ENCODE results near the gene COL18A1.

The COL18A1 gene

DNA sequence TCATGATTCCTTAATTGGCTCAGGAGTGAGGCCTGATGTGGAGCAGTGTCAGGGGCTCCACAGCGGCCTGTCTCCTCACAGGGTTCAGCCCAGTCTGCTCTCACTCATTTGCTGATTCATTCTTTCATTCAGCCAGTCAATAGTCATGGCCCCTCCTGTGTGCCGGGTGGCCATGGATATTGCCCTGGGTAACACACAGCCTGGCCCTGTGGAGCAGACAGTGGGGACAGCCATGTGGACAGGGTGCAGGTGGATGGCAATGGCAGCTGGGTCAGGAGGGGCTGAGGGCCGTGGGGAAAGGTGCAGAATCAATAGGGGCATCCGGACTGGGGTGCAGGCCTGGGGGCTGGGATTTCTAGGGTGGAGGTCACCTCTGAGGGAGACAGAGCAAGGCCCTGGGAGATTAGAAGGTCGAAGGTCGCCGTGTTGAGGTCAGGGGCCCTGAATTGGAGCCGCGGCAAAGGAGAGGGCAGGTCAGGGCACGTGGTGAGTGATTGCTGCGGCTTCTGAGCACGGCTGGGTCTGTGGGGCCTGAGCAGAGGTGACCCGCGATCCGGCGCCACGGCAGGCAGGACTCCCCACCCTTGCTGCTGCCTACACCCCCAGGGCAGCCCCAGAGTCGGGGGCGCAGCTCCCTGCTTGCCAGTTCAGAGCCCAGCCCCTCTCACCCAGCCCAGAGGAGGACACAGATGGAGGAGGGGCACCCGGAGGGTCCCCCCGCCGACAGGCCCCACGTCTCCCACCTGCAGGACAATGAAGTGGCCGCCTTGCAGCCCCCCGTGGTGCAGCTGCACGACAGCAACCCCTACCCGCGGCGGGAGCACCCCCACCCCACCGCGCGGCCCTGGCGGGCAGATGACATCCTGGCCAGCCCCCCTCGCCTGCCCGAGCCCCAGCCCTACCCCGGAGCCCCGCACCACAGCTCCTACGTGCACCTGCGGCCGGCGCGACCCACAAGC is 103.9 kb downstream of the COL18A1 start:
- no peak overlapping the region for H3K4me2 ChIP-seq (ENCODE audit: low read depth, low read length, poor library complexity, severe bottlenecking)
- no peaks in the 10 kb centered on the region for H3K4me1 ChIP-seq (ENCODE audit: insufficient read depth, low read length, poor library complexity, severe bottlenecking)
- H3K4me3 ChIP-seq (ENCODE audit: low read length, poor library complexity, severe bottlenecking), result no peak overlapping the region
- H3K9me3 ChIP-seq (ENCODE audit: insufficient read depth, low read depth, low read length), result no peaks in the 10 kb centered on the region
- no peaks in the 10 kb centered on the region for H3K79me2 ChIP-seq (ENCODE audit: insufficient read depth, low read length)
- peaks cover 6% of the 10 kb centered on the region; the same call in 1 of the 2 replicates for H3K36me3 ChIP-seq (ENCODE audit: insufficient read depth, low read length)
- H4K20me1 ChIP-seq (ENCODE audit: insufficient read depth, low read length, poor library complexity, severe bottlenecking), result no peaks in the 10 kb centered on the region
- H3F3A ChIP-seq (ENCODE audit: low read depth), result no peaks in the 10 kb centered on the region
- H3K9ac ChIP-seq (ENCODE audit: low read depth, low read length, poor library complexity, severe bottlenecking), result no peak overlapping the region
- no peak overlapping the region for H2AFZ ChIP-seq (ENCODE audit: low read length)
- no peaks in the 10 kb centered on the region for H3K9me2 ChIP-seq (replicated peaks; ENCODE audit: low read depth, low read length)
- no peaks in the 10 kb centered on the region for H3K27me3 ChIP-seq (ENCODE audit: insufficient read depth, low read length, poor library complexity, severe bottlenecking)
- TF ChIP-seq, protein P1, sequence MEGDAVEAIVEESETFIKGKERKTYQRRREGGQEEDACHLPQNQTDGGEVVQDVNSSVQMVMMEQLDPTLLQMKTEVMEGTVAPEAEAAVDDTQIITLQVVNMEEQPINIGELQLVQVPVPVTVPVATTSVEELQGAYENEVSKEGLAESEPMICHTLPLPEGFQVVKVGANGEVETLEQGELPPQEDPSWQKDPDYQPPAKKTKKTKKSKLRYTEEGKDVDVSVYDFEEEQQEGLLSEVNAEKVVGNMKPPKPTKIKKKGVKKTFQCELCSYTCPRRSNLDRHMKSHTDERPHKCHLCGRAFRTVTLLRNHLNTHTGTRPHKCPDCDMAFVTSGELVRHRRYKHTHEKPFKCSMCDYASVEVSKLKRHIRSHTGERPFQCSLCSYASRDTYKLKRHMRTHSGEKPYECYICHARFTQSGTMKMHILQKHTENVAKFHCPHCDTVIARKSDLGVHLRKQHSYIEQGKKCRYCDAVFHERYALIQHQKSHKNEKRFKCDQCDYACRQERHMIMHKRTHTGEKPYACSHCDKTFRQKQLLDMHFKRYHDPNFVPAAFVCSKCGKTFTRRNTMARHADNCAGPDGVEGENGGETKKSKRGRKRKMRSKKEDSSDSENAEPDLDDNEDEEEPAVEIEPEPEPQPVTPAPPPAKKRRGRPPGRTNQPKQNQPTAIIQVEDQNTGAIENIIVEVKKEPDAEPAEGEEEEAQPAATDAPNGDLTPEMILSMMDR (conservative IDR thresholded peaks at IDR 0.05; ENCODE audit: low read length), result no peak
- no peak for TF ChIP-seq EZH2phosphoT487 (IDR thresholded peaks at IDR 0.05; ENCODE audit: borderline replicate concordance)

DNA sequence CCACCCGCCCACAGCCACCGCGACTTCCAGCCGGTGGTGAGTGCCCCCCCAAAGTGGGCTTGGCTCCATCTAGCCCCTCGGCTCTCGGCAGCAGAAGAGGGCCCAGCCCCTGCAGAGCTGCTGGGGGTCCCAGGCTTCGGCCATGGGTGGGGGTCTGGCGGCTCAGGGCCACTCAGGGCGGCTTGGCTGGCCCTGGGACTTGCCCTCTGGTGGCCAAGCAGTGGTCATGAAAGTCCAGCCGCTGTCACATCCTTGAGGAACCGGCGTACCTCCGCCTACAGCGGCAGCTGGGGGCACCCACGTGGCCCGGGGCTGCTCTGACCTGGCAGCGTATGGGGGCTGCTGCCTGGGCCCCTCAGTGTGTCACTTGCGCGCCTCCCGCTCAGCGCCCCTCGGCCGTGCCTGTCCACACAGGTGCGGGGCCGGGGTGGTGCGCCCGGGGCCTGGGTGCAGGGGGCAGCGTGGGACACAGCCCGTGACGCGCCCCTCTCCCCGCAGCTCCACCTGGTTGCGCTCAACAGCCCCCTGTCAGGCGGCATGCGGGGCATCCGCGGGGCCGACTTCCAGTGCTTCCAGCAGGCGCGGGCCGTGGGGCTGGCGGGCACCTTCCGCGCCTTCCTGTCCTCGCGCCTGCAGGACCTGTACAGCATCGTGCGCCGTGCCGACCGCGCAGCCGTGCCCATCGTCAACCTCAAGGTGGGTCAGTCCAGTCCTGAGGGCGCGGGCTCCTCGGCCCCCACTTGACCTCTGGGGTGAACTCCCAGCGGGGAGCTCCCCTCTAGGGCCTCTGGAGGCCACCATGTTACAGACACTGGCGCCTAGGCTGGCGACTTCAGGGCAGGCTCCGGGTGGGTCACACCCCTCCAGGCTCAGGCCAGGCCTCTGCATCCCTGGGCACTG is 104.9 kb downstream of the COL18A1 start:
- Histone ChIP-seq H3K27me3 (ENCODE audit: insufficient read depth, low read length, poor library complexity, severe bottlenecking) (no peaks in the 10 kb centered on the region), H3K9me3 (ENCODE audit: insufficient read depth, low read depth, low read length) (no peaks in the 10 kb centered on the region), H3K9ac (ENCODE audit: low read depth, low read length, poor library complexity, severe bottlenecking) (no peak overlapping the region), H3K4me2 (ENCODE audit: low read depth, low read length, poor library complexity, severe bottlenecking) (no peak overlapping the region), H3K79me2 (ENCODE audit: insufficient read depth, low read length) (no peaks in the 10 kb centered on the region), H3K36me3 (ENCODE audit: insufficient read depth, low read length) (peaks cover 13% of the 10 kb centered on the region; the same call in 1 of the 2 replicates), H3K9me2 (replicated peaks; ENCODE audit: low read depth, low read length) (no peaks in the 10 kb centered on the region), H2AFZ (ENCODE audit: low read length) (no peak overlapping the region), H3K4me3 (ENCODE audit: low read length, poor library complexity, severe bottlenecking) (no peak overlapping the region), H3K4me1 (ENCODE audit: insufficient read depth, low read length, poor library complexity, severe bottlenecking) (no peaks in the 10 kb centered on the region), H3F3A (ENCODE audit: low read depth) (no peaks in the 10 kb centered on the region), H4K20me1 (ENCODE audit: insufficient read depth, low read length, poor library complexity, severe bottlenecking) (no peaks in the 10 kb centered on the region)
- TF ChIP-seq, protein P1 (conservative IDR thresholded peaks at IDR 0.05; ENCODE audit: low read length), result no peak
- no peak for TF ChIP-seq EZH2phosphoT487 (IDR thresholded peaks at IDR 0.05; ENCODE audit: borderline replicate concordance)

DNA sequence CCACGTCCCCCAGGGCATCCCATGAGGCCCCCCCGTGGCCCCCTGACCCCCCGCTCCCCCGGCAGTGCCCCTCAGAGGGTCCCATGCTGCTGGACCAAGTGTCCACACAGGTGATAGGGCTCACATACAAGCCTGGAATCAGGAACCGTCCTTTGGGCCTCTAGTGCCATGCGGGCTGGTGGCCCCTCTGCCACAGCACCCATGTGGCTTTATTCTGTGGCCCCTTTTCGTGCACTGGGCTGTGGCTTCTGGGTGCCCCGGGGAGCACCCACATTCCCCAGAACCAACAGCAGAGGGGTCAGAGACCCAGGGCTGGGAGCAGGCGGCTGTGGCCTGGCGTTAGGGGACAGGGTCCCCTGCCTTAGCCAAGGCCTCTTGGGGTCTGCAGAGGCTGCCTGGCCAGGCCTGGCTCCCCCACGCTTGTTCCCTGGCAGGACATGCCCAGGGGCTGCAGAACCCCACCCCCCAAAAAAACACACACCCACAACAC is 105.5 kb downstream of the COL18A1 start:
- Histone ChIP-seq H3K4me3 (ENCODE audit: low read length, poor library complexity, severe bottlenecking) (no peak overlapping the region), H3K27me3 (ENCODE audit: insufficient read depth, low read length, poor library complexity, severe bottlenecking) (no peaks in the 10 kb centered on the region), H3K79me2 (ENCODE audit: insufficient read depth, low read length) (no peaks in the 10 kb centered on the region), H4K20me1 (ENCODE audit: insufficient read depth, low read length, poor library complexity, severe bottlenecking) (no peaks in the 10 kb centered on the region), H3K4me1 (ENCODE audit: insufficient read depth, low read length, poor library complexity, severe bottlenecking) (no peaks in the 10 kb centered on the region), H3F3A (ENCODE audit: low read depth) (no peaks in the 10 kb centered on the region), H3K36me3 (ENCODE audit: insufficient read depth, low read length) (peaks cover 20% of the 10 kb centered on the region; the same call in 1 of the 2 replicates), H2AFZ (ENCODE audit: low read length) (no peak overlapping the region), H3K4me2 (ENCODE audit: low read depth, low read length, poor library complexity, severe bottlenecking) (no peak overlapping the region), H3K9me3 (ENCODE audit: insufficient read depth, low read depth, low read length) (no peaks in the 10 kb centered on the region), H3K9me2 (replicated peaks; ENCODE audit: low read depth, low read length) (no peaks in the 10 kb centered on the region), H3K9ac (ENCODE audit: low read depth, low read length, poor library complexity, severe bottlenecking) (no peak overlapping the region)
- TF ChIP-seq, protein P1 (conservative IDR thresholded peaks at IDR 0.05; ENCODE audit: low read length), result no peak
- TF ChIP-seq EZH2phosphoT487 (IDR thresholded peaks at IDR 0.05; ENCODE audit: borderline replicate concordance), result no peak

All from Loucy (cell line).